ENCODE results near the gene TANC1. TPM values are rescaled to one million over a fixed set of nuclear protein-coding genes. Genes with fewer than 3 reads are reported as not detected.

Gene TANC1
- total and polyA plus RNA-seq, 2 donors (not counting 3 experiments of a cell fraction or from before 2014, with no cell fraction given): 58.9 to 99.4 TPM

- peaks cover 64% of the 10 kb centered on the region for H3K4me1 ChIP-seq (ENCODE audit: control insufficient read depth, extremely low read depth, insufficient read depth, low read length)
- H3K9me3 ChIP-seq (replicated peaks; ENCODE audit: control insufficient read depth, insufficient read depth, low read length): no peaks in the 10 kb centered on the region
- no TSS peak for BruUV-seq (replicated peaks)
- TF ChIP-seq, protein P1, sequence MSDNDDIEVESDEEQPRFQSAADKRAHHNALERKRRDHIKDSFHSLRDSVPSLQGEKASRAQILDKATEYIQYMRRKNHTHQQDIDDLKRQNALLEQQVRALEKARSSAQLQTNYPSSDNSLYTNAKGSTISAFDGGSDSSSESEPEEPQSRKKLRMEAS (IDR thresholded peaks at IDR 0.05; ENCODE audit: insufficient read depth, insufficient read length): no peak
- TF ChIP-seq CTCF (IDR thresholded peaks at IDR 0.05; ENCODE audit: extremely low read depth in 1 of 2, insufficient read depth in 1 of 2, low read depth in 1 of 2, low read length in 2 of 2): no peak
- H3K36me3 ChIP-seq (ENCODE audit: control insufficient read depth in 2 of 2, extremely low read depth in 1 of 2, insufficient read depth in 2 of 2, low read length in 2 of 2): no peaks in the 10 kb centered on the region
- intact Hi-C loops (cut with micrococcal nuclease) (no loop called here), dilution Hi-C loops (cut with MboI; ENCODE audit: extremely low pct_ligation_motif_present, low sequenced_read_pairs) (no loop called here)
- no peak overlapping the region for H3K9ac ChIP-seq (replicated peaks; ENCODE audit: extremely low read depth, insufficient read depth, low read length)
- no peaks in the 10 kb centered on the region for H3K9me1 ChIP-seq (replicated peaks; ENCODE audit: control insufficient read depth, extremely low read depth, insufficient read depth, low read length)
- peaks cover 40% of the 10 kb centered on the region for H3K79me2 ChIP-seq (ENCODE audit: control insufficient read depth, insufficient read depth, low read length)
- POLR2A ChIA-PET: no interaction called here
- CTCF ChIA-PET: interaction anchor here (3.5 kb wide), 1 partner anchor 12 kb away, joined by 13 read pairs; no protein-coding TSS in a partner anchor
- no peak overlapping the region for H3K4me3 ChIP-seq (replicated peaks in 1 of 3; ENCODE audit: insufficient read depth in 1 of 3, low read depth in 1 of 3, low read length in 3 of 3)
- no peak overlapping the region for H2AFZ ChIP-seq (ENCODE audit: low read depth, low read length)
- DNase-seq (ENCODE audit: low read depth, low spot score) (no peak), FAIRE-seq (no peak)
- no peak overlapping the region for H3K27ac ChIP-seq (ENCODE audit: insufficient read depth, low read depth, low read length)
- H3K27me3 ChIP-seq (ENCODE audit: control insufficient read depth in 2 of 2, insufficient read depth in 2 of 2, low read length in 2 of 2): no peaks in the 10 kb centered on the region
- no peak overlapping the region for H3K4me2 ChIP-seq (ENCODE audit: insufficient read depth, low read length)
- no peaks in the 10 kb centered on the region for H4K20me1 ChIP-seq (replicated peaks; ENCODE audit: control insufficient read depth, extremely low read depth, insufficient read depth, low read length)
Measured at GRCh38 chr2:159128191-159128590, 159.8 kb downstream of the TANC1 start.

DNA sequence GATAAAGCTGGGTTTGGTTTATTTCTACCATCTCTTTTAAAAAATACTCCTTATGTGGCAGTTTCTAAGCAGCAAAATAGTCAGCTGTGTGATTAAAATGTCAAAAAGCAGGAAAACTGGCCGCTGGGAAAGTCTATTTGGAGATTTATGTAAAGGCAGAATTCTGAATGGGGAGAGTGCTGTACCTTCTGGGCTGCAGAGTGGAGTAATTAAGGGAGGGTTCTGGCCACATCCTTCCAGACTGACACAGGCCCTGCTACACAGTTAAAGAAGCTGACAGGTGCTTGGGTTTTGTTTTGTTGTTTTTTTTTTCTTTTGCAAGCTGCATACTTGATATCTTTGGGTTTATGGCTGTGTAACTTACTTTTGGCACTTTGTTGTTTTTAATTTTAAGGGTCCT, 160.8 kb downstream of the TANC1 start:
- CTCF ChIA-PET: interaction anchor here (2.1 to 3.6 kb wide), 3 partner anchors 11 to 39 kb away, joined by 12 to 19 read pairs (median 13); no protein-coding TSS in a partner anchor

More for the DNA sequence above, 160.8 kb downstream of the TANC1 start:
- Histone ChIP-seq H3K4me3 (replicated peaks in 1 of 3; ENCODE audit: insufficient read depth in 1 of 3, low read depth in 1 of 3, low read length in 3 of 3) (no peak overlapping the region), H3K9me3 (replicated peaks; ENCODE audit: control insufficient read depth, insufficient read depth, low read length) (no peaks in the 10 kb centered on the region), H3K79me2 (ENCODE audit: control insufficient read depth, insufficient read depth, low read length) (peaks cover 40% of the 10 kb centered on the region), H3K9ac (replicated peaks; ENCODE audit: extremely low read depth, insufficient read depth, low read length) (no peak overlapping the region), H3K4me2 (ENCODE audit: insufficient read depth, low read length) (no peak overlapping the region), H3K27ac (ENCODE audit: insufficient read depth, low read depth, low read length) (no peak overlapping the region), H3K27me3 (ENCODE audit: control insufficient read depth in 2 of 2, insufficient read depth in 2 of 2, low read length in 2 of 2) (no peaks in the 10 kb centered on the region), H3K9me1 (replicated peaks; ENCODE audit: control insufficient read depth, extremely low read depth, insufficient read depth, low read length) (no peaks in the 10 kb centered on the region), H3K4me1 (ENCODE audit: control insufficient read depth, extremely low read depth, insufficient read depth, low read length) (peaks cover 61% of the 10 kb centered on the region), H2AFZ (ENCODE audit: low read depth, low read length) (no peak overlapping the region), H4K20me1 (replicated peaks; ENCODE audit: control insufficient read depth, extremely low read depth, insufficient read depth, low read length) (no peaks in the 10 kb centered on the region), H3K36me3 (ENCODE audit: control insufficient read depth in 2 of 2, extremely low read depth in 1 of 2, insufficient read depth in 2 of 2, low read length in 2 of 2) (no peaks in the 10 kb centered on the region)
- intact Hi-C loops (cut with micrococcal nuclease): no loop called here
- no peak for DNase-seq (ENCODE audit: low read depth, low spot score)
- TF ChIP-seq FOS (IDR thresholded peaks at IDR 0.05; ENCODE audit: borderline replicate concordance, insufficient read depth, low read length): no peak
- no peak for TF ChIP-seq CTCF (IDR thresholded peaks at IDR 0.05; ENCODE audit: extremely low read depth in 1 of 2, insufficient read depth in 1 of 2, low read depth in 1 of 2, low read length in 2 of 2)
- TF ChIP-seq JUN (IDR thresholded peaks at IDR 0.05; ENCODE audit: borderline replicate concordance, insufficient read depth, insufficient read length, low read depth): no peak
- TF ChIP-seq EZH2 (IDR thresholded peaks at IDR 0.05; ENCODE audit: borderline replicate concordance, low read depth, low read length, severe bottlenecking): no peak
- TF ChIP-seq, protein P1 (IDR thresholded peaks at IDR 0.05; ENCODE audit: insufficient read depth, insufficient read length): no peak
- no peak for TF ChIP-seq MYC (IDR thresholded peaks at IDR 0.05; ENCODE audit: low read depth, low read length)
- no peak for TF ChIP-seq POLR2A (IDR thresholded peaks at IDR 0.05; ENCODE audit: low read depth, low read length)
- TF ChIP-seq GATA2 (IDR thresholded peaks at IDR 0.05; ENCODE audit: insufficient read depth, insufficient read length, low read depth, low read length): no peak
- dilution Hi-C loops (cut with MboI; ENCODE audit: extremely low pct_ligation_motif_present, low sequenced_read_pairs): no loop called here
- BruUV-seq (replicated peaks): no TSS peak
- FAIRE-seq: no peak
- POLR2A ChIA-PET: no interaction called here
